Fibroblast of peridontal ligament (primary cell): Measurements from ENCODE around the gene DHRS13.
"Not testable (repeated sequence)": the region's sequence is repeated elsewhere in the genome, so short reads cannot be mapped to it uniquely, and the experiment has no call there.

Source experiments
- DNase-seq: peaks from one replicate; pipeline ENCODE4 v3.0.0-alpha.2; 2010; ENCODE audit errors: extremely low read depth

The DHRS13 gene

GRCh38 chr17:28858801-28859355, 44.0 kb downstream of the DHRS13 start:
- no peak for DNase-seq

- DNase-seq: no peak
Measured at GRCh38 chr17:28857905-28858800, 44.7 kb downstream of the DHRS13 start.

GRCh38 chr17:28856028-28856574, 46.8 kb downstream of the DHRS13 start:
- no peak for DNase-seq

- DNase-seq: no peak
Measured at GRCh38 chr17:28855336-28855679, 47.6 kb downstream of the DHRS13 start.

GRCh38 chr17:28854457-28855335, 48.2 kb downstream of the DHRS13 start, which contains the start of gene ERAL1:
TSS of gene ERAL1 (plus strand) at chr17:28855016. CDS start at chr17:28855035, 19 bp downstream.
- DNase-seq: peak; percentile 85

GRCh38 chr17:28853295-28853694, 49.6 kb downstream of the DHRS13 start:
- no peak for DNase-seq

- no peak for DNase-seq
Measured at GRCh38 chr17:28849281-28849680, 53.6 kb downstream of the DHRS13 start.

- not testable (repeated sequence) for DNase-seq
Measured at GRCh38 chr17:28848667-28849066, 54.2 kb downstream of the DHRS13 start.
